Dermis blood vessel endothelial cell (primary cell): ENCODE measurements around the gene DAG1. TPM values are rescaled to one million over a fixed set of nuclear protein-coding genes. Genes with fewer than 3 reads are reported as not detected.

Source experiments
- DNase-seq: peaks from one replicate; pipeline ENCODE4 v3.0.0; 2010
- total RNA-seq: library from RNA; depleted of rRNA; stranded (reverse); fragments of >200 nt; gene quantifications from 2 replicates; pipeline ENCODE4 v1.2.3, GENCODE V29; 2014

Gene DAG1
- total RNA-seq, 1 donor from 2014 or later: 44.1 TPM

DNA sequence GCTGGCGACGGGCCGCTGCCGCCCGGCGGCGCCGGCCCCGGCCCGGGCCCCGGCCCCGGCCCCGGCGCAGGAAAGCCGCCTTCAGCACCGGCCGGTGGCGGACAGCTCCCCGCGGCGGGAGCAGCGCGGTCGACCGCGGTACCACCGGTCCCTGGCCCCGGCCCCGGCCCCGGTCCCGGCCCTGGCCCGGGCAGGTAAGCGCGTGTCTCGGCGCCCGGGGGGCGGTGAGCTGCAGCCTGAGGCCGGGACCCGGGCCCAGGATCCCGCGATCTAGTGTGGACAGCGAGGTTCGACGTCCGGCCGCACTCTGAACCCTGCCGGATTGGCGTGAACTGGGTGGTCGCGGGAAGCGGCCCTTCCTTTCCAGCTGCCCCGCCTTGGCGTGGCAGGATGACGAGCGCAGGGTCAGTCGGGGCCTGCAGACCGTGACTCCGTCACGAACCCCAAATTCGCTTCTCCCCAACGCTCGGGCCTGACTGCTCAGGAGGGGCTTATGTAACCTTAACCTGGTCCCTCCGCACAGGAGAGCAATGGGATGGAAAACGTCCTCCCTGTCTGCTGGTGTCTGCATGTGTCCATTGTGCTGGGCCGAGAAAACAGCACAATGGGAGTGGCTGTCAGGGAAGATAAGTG lies 84.7 kb downstream of the DAG1 start:
- peak; percentile 59 for DNase-seq

DNA sequence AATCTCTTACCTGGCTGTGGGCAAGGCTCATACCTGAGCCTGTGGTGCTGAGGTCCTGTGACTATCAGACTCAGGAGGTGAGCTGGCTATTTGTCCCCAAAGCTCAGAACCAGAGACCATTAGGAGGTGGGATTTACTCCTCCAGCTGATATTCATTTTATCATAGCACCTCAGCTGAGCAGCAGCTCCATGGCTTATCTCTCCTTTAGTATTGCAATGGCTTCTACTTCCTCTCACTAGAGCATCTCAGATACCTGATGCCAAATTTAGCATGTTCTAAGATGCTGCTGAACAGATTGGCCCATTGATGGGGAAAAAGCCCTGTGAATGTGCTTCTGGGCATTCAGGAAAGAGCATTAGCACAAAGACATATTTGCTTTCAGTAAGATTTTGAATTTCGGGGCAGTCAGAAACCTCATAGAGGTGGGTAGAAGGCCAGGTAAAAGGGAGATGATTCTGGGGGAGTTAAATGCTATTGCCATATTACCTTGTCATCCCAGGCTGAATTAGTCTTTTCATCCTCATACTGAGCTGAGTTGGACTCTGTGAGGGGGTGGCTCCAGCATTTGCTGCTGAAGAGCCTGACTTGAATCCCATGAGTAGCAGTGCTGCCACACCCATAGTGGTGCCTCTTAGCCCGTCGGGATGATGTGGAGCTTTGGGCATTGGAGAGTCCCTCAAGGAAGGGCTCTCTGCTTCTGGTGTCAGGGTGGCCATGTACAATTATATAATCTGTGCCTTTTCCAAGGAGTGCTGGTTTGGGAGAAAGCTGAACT lies 86.6 kb downstream of the DAG1 start:
- no peak for DNase-seq

DNA sequence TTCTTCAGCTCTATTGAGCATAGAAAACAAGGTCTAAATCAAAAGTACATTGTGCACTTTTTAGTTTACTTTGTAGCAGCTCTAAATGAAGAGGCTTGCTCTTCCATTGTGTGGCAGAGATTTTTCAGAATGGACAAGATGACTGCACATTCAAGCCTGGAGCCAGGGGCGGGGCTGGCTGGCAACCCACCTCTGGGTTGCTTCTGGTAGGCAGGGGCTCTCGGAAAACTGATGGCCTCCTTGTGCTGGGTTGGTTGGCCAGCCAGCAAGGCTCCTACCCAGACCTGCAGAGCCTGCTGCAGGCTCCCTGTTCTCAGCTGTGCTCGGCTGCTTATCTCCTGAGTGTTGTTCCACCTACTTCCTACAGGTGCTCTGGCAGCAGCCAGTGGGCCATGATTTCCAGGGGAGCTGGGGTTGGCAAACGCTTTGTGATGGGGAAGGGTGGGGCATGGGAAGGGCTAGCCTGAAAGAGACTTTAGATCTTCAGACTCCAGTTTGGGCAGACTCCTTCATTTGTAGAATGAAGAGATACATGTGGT lies 93.0 kb downstream of the DAG1 start:
- no peak for DNase-seq

DNA sequence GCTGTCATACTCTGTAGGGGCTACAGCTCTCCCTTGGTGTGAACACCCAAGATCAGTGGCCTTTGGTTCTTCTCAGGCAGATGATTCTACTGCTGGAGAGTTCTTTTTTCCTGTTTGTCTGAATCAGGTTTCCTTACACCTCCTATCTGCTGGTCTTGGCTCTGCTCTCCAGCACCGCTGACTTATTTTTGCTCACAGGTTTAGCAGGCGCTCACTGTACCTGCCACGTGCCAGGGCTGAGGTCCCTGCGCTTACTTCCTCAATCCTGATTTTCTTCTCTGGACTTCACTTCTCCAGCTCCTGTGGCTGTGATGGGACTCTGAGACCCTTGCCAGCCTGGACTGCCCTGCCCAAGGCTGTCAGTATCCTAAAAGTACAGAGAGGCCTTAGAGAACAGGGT lies 93.7 kb downstream of the DAG1 start:
- no peak for DNase-seq

DNA sequence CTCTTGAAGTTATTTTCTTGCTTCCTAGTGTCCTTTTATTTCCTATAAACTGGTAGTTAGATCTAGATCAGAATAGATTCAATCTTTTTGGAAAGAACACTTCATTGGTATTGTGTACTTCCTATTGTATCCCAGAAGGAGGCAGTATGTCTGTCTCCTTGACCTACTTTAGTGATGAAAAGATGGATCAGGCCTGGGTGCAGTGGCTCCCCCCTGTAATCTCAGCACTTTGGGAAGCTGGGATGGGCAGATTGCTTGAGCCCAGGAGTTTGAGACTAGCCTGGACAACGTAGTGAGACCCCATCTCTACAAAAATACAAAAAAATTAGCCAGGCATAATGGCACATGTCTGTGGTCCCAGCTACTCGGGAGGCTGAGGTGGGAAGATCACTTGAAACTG lies 96.2 kb downstream of the DAG1 start:
- no peak for DNase-seq

DNA sequence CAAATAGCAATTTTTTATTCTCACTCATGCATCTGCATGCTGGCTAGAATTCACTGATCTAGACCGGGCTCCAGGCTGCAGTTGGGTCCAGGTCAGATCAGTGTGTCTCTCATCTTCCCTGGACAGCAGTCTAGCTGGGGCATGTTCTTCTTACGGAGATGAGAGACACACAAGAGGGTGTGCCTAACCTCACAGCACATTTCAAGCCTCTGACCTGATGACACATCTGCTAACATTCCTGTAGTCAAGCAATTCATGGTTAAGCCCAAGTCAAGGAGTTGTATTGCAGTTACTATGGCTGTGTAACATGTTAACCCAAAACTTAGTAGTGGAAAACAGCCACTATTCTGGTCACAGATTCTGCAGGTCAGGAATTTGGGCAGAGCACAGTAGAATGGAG lies 97.3 kb downstream of the DAG1 start:
- no peak for DNase-seq

DNA sequence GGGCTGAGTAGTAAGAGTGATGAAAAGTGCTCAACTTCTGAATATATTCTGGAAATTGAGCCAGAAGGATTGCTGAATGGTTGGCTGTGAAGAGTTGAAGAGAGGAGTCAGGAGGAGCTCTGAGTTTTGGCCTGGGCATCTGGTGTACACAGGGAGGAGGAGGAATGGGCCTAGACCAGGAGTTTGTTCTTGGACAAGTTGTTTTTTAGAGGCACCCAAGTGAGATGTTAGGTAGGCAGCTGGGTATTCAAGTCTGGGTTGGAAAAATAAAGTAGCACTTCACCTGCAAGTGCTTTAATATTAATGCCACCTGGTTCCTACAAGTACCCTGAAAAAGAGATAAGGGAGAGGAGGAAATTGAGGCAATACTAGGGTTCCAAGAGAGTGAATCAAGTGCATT lies 98.9 kb downstream of the DAG1 start:
- no peak for DNase-seq

DNA sequence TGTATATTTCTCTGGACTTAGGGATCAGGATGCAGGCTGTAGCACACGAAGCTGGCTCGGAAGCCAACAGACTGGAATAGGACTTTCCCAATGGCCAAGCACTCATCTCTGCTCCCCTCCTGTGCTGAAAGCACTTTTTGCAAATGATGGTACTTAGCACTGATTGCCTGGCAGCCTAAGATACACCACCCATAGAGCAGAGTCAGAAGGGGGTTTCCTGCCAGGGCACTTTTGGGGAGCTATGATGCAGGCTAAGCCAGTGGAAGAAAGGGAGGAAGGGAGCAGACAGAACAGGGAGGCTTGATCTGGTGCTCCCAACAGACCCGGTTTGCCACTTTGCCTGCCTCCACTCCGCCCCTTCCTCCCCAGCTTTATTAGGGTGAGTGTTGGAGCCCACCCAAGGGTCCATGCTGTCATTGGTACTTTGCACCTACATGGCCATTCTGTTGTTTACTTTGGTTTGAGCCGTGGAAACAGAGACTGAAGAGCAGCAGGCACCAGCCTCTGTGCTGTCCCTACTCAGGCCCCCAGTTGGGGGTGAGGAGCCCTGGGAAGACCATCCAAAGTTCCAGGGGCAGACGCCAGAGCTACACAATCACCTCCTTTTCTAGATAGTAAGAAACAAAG lies 100.1 kb downstream of the DAG1 start:
- DNase-seq: no peak

DNA sequence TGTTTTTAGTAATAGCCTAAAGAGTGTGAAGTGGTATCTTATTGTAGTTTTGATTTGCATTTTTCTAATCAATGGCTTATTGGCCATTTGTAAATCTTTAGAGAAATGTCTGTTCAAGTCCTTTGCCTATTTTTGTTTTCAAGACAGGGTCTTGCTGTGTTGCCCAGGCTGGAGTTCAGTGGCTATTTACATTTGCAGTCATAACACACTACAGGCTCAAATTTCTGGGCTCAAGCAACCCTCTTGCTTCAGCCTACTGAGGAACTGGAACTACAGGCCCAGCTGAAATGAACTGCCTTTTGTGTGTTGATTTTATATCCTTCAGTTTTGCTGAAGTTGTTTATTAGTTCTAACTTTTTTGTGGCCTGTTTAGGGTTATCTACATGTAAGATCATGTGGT lies 112.1 kb downstream of the DAG1 start:
- no peak for DNase-seq

Other genes with a start within 250 kb of the DAG1 start
- gene C3orf62, start 193.0 kb upstream of the DAG1 start, total RNA-seq: 1.4 and 1.5 TPM in 2 replicates
- gene USP4, start 130.2 kb upstream of the DAG1 start, total RNA-seq: 28.8 and 29.7 TPM in 2 replicates
- gene GPX1, start 111.9 kb upstream of the DAG1 start, total RNA-seq: 434 and 439 TPM in 2 replicates
- gene RHOA, start 58.3 kb upstream of the DAG1 start, total RNA-seq: 657 and 682 TPM in 2 replicates
- gene TCTA, start 57.8 kb upstream of the DAG1 start, total RNA-seq: 24.2 and 24.8 TPM in 2 replicates
- gene AMT, start 47.8 kb upstream of the DAG1 start, total RNA-seq: 0.28 and 0.68 TPM in 2 replicates
- gene NICN1, start 40.9 kb upstream of the DAG1 start, total RNA-seq: 7.3 and 8.7 TPM in 2 replicates
- under 0.01 and 0.05 TPM in 2 replicates for gene BSN, start 84.2 kb downstream of the DAG1 start, total RNA-seq
- 128 and 178 TPM in 2 replicates for gene APEH, start 204.1 kb downstream of the DAG1 start, total RNA-seq
- 2.3 and 3.7 TPM in 2 replicates for gene MST1, start 219.2 kb downstream of the DAG1 start, total RNA-seq
- gene RNF123, start 219.3 kb downstream of the DAG1 start, total RNA-seq: 30.5 and 35.6 TPM in 2 replicates
- gene AMIGO3, start 249.4 kb downstream of the DAG1 start, total RNA-seq: 1.0 TPM in 1 of 2 replicates, not detected in the other